AG04449 (cell line): Measurements from ENCODE around the gene DYNC1H1.

Experiments
- CTCF ChIA-PET: fragments of 350-600 bp; formaldehyde crosslinking; extraction: SDS; loops from one replicate; lab custom pipeline; 2021; ENCODE audit warnings: antibody characterized with exemption; lab: Yijun Ruan, JAX
- POLR2A ChIA-PET: fragments of 400-600, 350-600 bp; formaldehyde crosslinking; extraction: SDS; loops from one replicate; lab custom pipeline; 2020; ENCODE audit warnings: antibody characterized with exemption, inconsistent platforms; lab: Yijun Ruan, JAX
- DNase-seq: peaks from one replicate; pipeline ENCODE4 v3.0.0-alpha.2; 2010; ENCODE audit warnings: low read depth, low spot score
- H3K4me3 ChIP-seq: 2 replicates; pipeline ENCODE4 v1.5.1; 2011; ENCODE audit warnings: low read depth, mild to moderate bottlenecking, control low read depth, low read length
- CTCF ChIP-seq: IDR thresholded peaks from one replicate; pipeline ENCODE4 v1.5.1; 2011; ENCODE audit warnings: mild to moderate bottlenecking, moderate library complexity, low read length, control low read depth, inconsistent platforms; ENCODE audit not compliant: insufficient read depth; ENCODE audit errors: missing control alignments

Gene DYNC1H1

GRCh38 chr14:102000902-102001301, 36.5 kb downstream of the DYNC1H1 start:
- CTCF ChIA-PET: interaction anchor here (0.7 to 1.4 kb wide), 4 partner anchors 9 to 43 kb away, joined by 3 to 6 read pairs (median 4); no protein-coding TSS in a partner anchor
- DNase-seq: no peak
- no peak for TF ChIP-seq CTCF
- POLR2A ChIA-PET: no interaction called here
- no peak overlapping the region for H3K4me3 ChIP-seq

DNA sequence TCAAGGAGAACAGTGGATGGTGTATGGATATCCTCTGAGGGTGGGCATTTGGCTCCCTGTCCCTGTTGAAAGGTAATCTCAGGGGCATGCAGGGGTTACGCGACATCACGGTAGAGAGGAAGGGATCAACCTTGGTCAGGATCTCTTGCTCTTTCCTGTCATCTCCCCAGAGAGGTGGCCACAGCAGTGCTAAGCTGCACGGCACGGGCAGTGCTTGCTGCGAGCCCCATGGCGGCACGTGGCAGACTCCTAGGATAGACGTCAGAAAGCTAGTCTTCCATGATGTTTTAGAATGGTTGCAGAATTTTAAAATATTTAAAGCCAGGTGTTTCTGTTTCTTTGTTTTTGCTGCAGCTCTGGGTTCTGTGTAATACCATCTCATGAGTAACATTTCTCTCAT, 41.0 kb downstream of the DYNC1H1 start:
- ChIA-PET CTCF (no interaction called here), POLR2A (no interaction called here)
- TF ChIP-seq CTCF: no peak
- no peak for DNase-seq
- H3K4me3 ChIP-seq: no peak overlapping the region

- CTCF ChIA-PET: interaction anchor here (0.8 to 1.4 kb wide), 2 partner anchors 46 to 89 kb away, joined by 3 to 4 read pairs; no protein-coding TSS in a partner anchor
Measured at GRCh38 chr14:102007916-102008418, 43.6 kb downstream of the DYNC1H1 start.

GRCh38 chr14:102008891-102009290, 44.5 kb downstream of the DYNC1H1 start:
- CTCF ChIA-PET: interaction anchor here (0.8 to 1.4 kb wide), 2 partner anchors 20 to 88 kb away, joined by 3 to 4 read pairs; no protein-coding TSS in a partner anchor
- no peak overlapping the region for H3K4me3 ChIP-seq
- TF ChIP-seq CTCF: no peak
- no peak for DNase-seq
- POLR2A ChIA-PET: no interaction called here

More at GRCh38 chr14:102007916-102008418, 43.6 kb downstream of the DYNC1H1 start:
- no peak for DNase-seq
- no peak for TF ChIP-seq CTCF
- no peak overlapping the region for H3K4me3 ChIP-seq
- POLR2A ChIA-PET: no interaction called here

- H3K4me3 ChIP-seq: no peak overlapping the region
- POLR2A ChIA-PET: no interaction called here
- CTCF ChIA-PET: interaction anchor here (1.0 to 1.1 kb wide), 2 partner anchors 12 to 52 kb away, joined by 3 to 4 read pairs; no protein-coding TSS in a partner anchor
- DNase-seq: no peak
- no peak for TF ChIP-seq CTCF
Measured at GRCh38 chr14:102011631-102012030, 47.3 kb downstream of the DYNC1H1 start.

DNA sequence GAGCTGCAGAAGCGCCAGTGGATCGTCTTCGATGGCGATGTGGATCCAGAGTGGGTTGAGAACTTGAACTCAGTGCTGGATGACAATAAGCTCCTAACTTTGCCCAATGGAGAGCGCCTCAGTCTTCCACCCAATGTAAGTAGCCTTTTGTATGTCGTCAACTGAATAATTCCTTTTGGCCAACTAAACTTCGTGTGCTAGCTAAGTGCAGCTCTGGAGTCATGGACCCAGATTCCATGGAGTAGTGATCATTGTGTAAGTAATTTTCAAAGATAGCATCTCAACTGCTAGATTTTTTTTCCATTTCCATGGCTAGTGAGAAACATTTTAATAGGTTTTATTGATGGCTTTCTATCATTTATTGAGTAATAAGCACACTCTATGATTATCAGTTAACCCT, 48.0 kb downstream of the DYNC1H1 start:
- H3K4me3 ChIP-seq: no peak overlapping the region
- DNase-seq: no peak
- TF ChIP-seq CTCF: no peak
- CTCF ChIA-PET: interaction anchor here (1.0 to 1.1 kb wide), 2 partner anchors 12 to 52 kb away, joined by 3 to 4 read pairs; no protein-coding TSS in a partner anchor
- POLR2A ChIA-PET: no interaction called here
